Kidney epithelial cell (primary cell): Measurements from ENCODE around the gene ULBP2. TPM values are rescaled to one million over a fixed set of nuclear protein-coding genes. Genes with fewer than 3 reads are reported as not detected.
"Not testable (repeated sequence)": the region's sequence is repeated elsewhere in the genome, so short reads cannot be mapped to it uniquely, and the experiment has no call there.

Experiments
- DNase-seq: peaks from one replicate; pipeline ENCODE4 v3.0.0-alpha.2; 2010; ENCODE audit warnings: low read depth
- H3K27me3 ChIP-seq: 2 replicates; pipeline ENCODE4 v1.6.0; 2011; ENCODE audit warnings: low read length; ENCODE audit not compliant: control insufficient read depth, insufficient read depth
- H3K36me3 ChIP-seq: 2 replicates; pipeline ENCODE4 v1.5.1; 2011; ENCODE audit warnings: low read length; ENCODE audit not compliant: control insufficient read depth, insufficient read depth
- H3K4me3 ChIP-seq: 2 replicates; pipeline ENCODE4 v1.5.1; 2011; ENCODE audit warnings: low read depth, mild to moderate bottlenecking, control low read depth, low read length
- total RNA-seq: library from RNA; depleted of rRNA; stranded (reverse); fragments of >200 nt; gene quantifications from 2 replicates; pipeline ENCODE4 v1.2.3, GENCODE V29; 2015
- TF ChIP-seq, protein P1 (sequence below): IDR thresholded peaks from 2 replicates; pipeline ENCODE4 v1.5.1; 2011; ENCODE audit warnings: mild to moderate bottlenecking, moderate library complexity, low read length, control low read depth, inconsistent platforms; ENCODE audit not compliant: insufficient read depth, poor library complexity, severe bottlenecking

The ULBP2 gene
- total RNA-seq, 1 donor from 2014 or later = 3.5 TPM

- H3K36me3 ChIP-seq = no peaks in the 10 kb centered on the region
- no peak for DNase-seq
- H3K27me3 ChIP-seq = peaks cover 45% of the 10 kb centered on the region
- TF ChIP-seq, protein P1, sequence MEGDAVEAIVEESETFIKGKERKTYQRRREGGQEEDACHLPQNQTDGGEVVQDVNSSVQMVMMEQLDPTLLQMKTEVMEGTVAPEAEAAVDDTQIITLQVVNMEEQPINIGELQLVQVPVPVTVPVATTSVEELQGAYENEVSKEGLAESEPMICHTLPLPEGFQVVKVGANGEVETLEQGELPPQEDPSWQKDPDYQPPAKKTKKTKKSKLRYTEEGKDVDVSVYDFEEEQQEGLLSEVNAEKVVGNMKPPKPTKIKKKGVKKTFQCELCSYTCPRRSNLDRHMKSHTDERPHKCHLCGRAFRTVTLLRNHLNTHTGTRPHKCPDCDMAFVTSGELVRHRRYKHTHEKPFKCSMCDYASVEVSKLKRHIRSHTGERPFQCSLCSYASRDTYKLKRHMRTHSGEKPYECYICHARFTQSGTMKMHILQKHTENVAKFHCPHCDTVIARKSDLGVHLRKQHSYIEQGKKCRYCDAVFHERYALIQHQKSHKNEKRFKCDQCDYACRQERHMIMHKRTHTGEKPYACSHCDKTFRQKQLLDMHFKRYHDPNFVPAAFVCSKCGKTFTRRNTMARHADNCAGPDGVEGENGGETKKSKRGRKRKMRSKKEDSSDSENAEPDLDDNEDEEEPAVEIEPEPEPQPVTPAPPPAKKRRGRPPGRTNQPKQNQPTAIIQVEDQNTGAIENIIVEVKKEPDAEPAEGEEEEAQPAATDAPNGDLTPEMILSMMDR = no peak
- no peak overlapping the region for H3K4me3 ChIP-seq
Observed at GRCh38 chr6:149967591-149967990, 25.8 kb downstream of the ULBP2 start.

- H3K4me3 ChIP-seq, H3K36me3 ChIP-seq, DNase-seq: not testable (repeated sequence)
- peaks cover 45% of the 10 kb centered on the region for H3K27me3 ChIP-seq
Observed at GRCh38 chr6:149967999-149968398, 26.2 kb downstream of the ULBP2 start.

DNA sequence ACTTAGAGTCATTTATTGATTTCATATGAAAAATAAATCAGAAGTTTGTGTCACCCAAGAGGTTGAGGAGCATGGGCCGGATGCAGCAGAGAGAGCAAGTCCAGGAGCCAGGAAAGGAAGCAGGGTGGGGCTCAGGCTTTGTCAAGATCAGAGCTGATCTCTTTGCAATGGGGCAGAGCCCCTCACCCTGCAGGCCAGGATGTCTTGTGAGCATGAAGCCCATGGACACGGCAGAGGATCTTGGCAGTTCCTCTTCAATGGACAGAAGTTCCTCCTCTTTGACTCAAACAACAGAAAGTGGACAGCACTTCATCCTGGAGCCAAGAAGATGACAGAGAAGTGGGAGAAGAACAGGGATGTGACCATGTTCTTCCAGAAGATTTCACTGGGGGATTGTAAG lies 27.1 kb downstream of the ULBP2 start:
- peaks cover 42% of the 10 kb centered on the region for H3K27me3 ChIP-seq
- H3K4me3 ChIP-seq, DNase-seq, H3K36me3 ChIP-seq: not testable (repeated sequence)

DNA sequence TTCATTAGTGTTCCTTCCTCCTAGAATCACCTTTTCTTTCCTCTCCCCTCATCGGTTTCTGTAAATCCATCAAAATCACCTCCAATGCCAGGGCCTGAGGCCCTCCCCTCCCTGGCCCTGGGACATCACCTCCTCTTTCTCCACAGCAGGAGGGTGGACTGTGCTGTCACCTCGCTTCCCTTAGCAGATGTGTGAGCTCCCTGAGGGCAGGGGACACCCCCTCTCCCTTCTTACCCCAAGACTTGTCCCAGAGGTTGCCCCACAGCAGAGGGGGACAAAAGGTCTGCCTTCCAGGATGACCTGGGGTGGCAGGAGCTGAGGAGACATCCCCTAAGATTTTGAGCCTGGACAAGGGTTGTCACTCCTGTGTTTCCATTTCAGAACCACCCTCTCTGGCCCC lies 27.8 kb downstream of the ULBP2 start:
- peaks cover 38% of the 10 kb centered on the region for H3K27me3 ChIP-seq
- TF ChIP-seq, protein P1 = no peak

GRCh38 chr6:149974394-149974793 lies 32.6 kb downstream of the ULBP2 start:
- H3K36me3 ChIP-seq, DNase-seq, H3K4me3 ChIP-seq: not testable (repeated sequence)
- H3K27me3 ChIP-seq = peaks cover 36% of the 10 kb centered on the region

More for the DNA sequence above, 27.8 kb downstream of the ULBP2 start:
- DNase-seq = no peak
- Histone ChIP-seq H3K36me3 (no peaks in the 10 kb centered on the region), H3K4me3 (no peak overlapping the region)

DNA sequence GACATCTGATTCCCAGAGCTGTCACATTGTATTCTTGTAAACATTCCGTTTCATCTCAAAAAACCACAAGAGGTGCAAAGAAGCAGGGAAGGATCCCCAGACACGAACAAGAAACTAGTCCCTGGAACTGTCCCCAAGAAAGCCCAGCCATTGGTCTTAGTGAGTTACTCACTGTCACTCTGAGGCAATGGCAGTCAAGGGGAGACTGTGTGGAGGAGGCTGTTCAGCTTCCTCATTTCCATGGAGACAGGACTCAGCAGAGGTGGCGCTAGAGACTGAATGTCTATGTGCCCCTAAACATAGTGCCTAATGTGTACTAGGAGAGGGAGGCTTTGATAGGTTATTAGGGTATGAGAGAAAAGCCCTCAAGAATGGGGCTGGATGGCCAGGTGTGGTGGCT lies 33.0 kb downstream of the ULBP2 start:
- H3K4me3 ChIP-seq = no peak overlapping the region
- no peaks in the 10 kb centered on the region for H3K36me3 ChIP-seq
- TF ChIP-seq, protein P1 = no peak
- no peak for DNase-seq
- H3K27me3 ChIP-seq = peaks cover 34% of the 10 kb centered on the region

DNA sequence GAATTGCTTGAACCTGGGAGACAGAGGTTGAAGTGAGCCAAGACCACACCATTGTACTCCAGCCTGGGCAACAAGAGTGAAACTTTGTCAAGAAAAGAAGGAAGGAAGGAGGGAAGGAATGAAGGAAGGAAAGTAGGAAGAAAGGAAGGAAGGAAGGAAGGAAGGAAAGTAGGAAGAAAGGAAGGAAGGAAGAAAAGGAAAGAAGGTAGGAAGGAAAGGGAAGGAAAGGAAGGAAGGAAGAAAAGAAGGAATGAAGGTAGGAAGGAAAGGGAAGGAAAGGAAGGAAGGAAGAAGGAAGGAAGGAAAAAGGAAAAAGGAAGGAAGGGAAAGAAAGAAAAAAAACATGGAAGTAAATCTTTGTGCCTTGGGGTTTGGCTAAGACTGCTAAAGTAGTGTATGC lies 33.6 kb downstream of the ULBP2 start:
- H3K36me3 ChIP-seq = no peaks in the 10 kb centered on the region
- H3K27me3 ChIP-seq = peaks cover 32% of the 10 kb centered on the region
- no peak overlapping the region for H3K4me3 ChIP-seq
- TF ChIP-seq, protein P1 = no peak
- DNase-seq = no peak
